ENCODE data around the gene ULBP1. TPM values are rescaled to one million over a fixed set of nuclear protein-coding genes. Genes with fewer than 3 reads are reported as not detected.

ULBP1 gene
- total and polyA plus RNA-seq, 2 experiments from 2014 or later: not detected

GRCh38 chr6:149984773-149985172 lies 21.0 kb downstream of the ULBP1 start:
- H3K36me3 ChIP-seq: no peaks in the 10 kb centered on the region
- no peak overlapping the region for H3K27ac ChIP-seq
- H3K9me3 ChIP-seq (ENCODE audit: low read depth): no peaks in the 10 kb centered on the region
- TF ChIP-seq CTCF (IDR thresholded peaks at IDR 0.05; ENCODE audit: low read depth, low read length): no peak
- no peak overlapping the region for H3K4me3 ChIP-seq
- peaks cover 95% of the 10 kb centered on the region for H3K27me3 ChIP-seq
- no peak for DNase-seq (ENCODE audit: low read depth in 1 of 2, low spot score in 1 of 2)
- H3K4me1 ChIP-seq (ENCODE audit: low read depth): no peaks in the 10 kb centered on the region

- no peak for DNase-seq (ENCODE audit: low read depth in 1 of 2, low spot score in 1 of 2)
- H3K36me3 ChIP-seq: no peaks in the 10 kb centered on the region
- H3K27me3 ChIP-seq: peaks cover 95% of the 10 kb centered on the region
- TF ChIP-seq CTCF (IDR thresholded peaks at IDR 0.05; ENCODE audit: low read depth, low read length): no peak
- H3K4me1 ChIP-seq (ENCODE audit: low read depth): no peaks in the 10 kb centered on the region
- H3K27ac ChIP-seq: no peak overlapping the region
- no peaks in the 10 kb centered on the region for H3K9me3 ChIP-seq (ENCODE audit: low read depth)
- H3K4me3 ChIP-seq: no peak overlapping the region
These were observed 21.8 kb downstream of the ULBP1 start for GRCh38 chr6:149985481-149985937.

- no peak for DNase-seq (ENCODE audit: low read depth in 1 of 2, low spot score in 1 of 2)
- Histone ChIP-seq H3K4me3 (no peak overlapping the region), H3K27ac (no peak overlapping the region), H3K27me3 (peaks cover 95% of the 10 kb centered on the region), H3K9me3 (ENCODE audit: low read depth) (no peaks in the 10 kb centered on the region), H3K36me3 (no peaks in the 10 kb centered on the region), H3K4me1 (ENCODE audit: low read depth) (no peaks in the 10 kb centered on the region)
- no peak for TF ChIP-seq CTCF (IDR thresholded peaks at IDR 0.05; ENCODE audit: low read depth, low read length)
These were observed 23.9 kb downstream of the ULBP1 start for GRCh38 chr6:149987602-149988107.

- no peaks in the 10 kb centered on the region for H3K4me1 ChIP-seq (ENCODE audit: low read depth)
- no peak for TF ChIP-seq CTCF (IDR thresholded peaks at IDR 0.05; ENCODE audit: low read depth, low read length)
- H3K36me3 ChIP-seq: no peaks in the 10 kb centered on the region
- no peak overlapping the region for H3K4me3 ChIP-seq
- no peaks in the 10 kb centered on the region for H3K9me3 ChIP-seq (ENCODE audit: low read depth)
- DNase-seq (ENCODE audit: low read depth in 1 of 2, low spot score in 1 of 2): no peak
- no peak overlapping the region for H3K27ac ChIP-seq
- peaks cover 95% of the 10 kb centered on the region for H3K27me3 ChIP-seq
These were observed 25.0 kb downstream of the ULBP1 start for GRCh38 chr6:149988550-149989346.

GRCh38 chr6:149990212-149990660 lies 26.5 kb downstream of the ULBP1 start:
- Histone ChIP-seq H3K27ac (no peak overlapping the region), H3K4me3 (peak overlapping the region; percentile 18), H3K9me3 (ENCODE audit: low read depth) (no peaks in the 10 kb centered on the region), H3K27me3 (peaks cover 100% of the 10 kb centered on the region), H3K36me3 (no peaks in the 10 kb centered on the region), H3K4me1 (ENCODE audit: low read depth) (no peaks in the 10 kb centered on the region)
- TF ChIP-seq CTCF (IDR thresholded peaks at IDR 0.05; ENCODE audit: low read depth, low read length): no peak
- DNase-seq (ENCODE audit: low read depth in 1 of 2, low spot score in 1 of 2): no peak
